ENCODE data around the gene DSCAM.

DNA sequence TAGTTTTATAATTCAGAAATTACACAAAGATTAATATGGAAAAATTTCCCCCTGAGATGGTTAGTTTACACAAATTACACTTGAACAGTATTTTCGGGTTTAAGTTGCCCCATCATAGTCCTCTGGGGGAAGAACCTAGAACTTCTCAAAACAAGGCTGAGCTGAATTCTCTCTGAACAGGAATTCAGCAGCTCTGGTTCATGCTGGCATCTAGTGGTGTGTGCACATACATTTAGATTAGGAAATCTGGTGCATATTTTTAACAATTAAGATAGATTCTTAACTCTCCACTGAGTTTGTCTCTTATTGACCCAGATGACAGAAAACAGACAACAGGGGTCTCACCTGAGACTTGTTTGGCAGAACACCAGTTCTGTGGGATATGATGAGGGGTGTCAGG is 410.7 kb downstream of the DSCAM start:
- no peak for TF ChIP-seq EZH2 (IDR thresholded peaks at IDR 0.05)
- TF ChIP-seq, protein P1, sequence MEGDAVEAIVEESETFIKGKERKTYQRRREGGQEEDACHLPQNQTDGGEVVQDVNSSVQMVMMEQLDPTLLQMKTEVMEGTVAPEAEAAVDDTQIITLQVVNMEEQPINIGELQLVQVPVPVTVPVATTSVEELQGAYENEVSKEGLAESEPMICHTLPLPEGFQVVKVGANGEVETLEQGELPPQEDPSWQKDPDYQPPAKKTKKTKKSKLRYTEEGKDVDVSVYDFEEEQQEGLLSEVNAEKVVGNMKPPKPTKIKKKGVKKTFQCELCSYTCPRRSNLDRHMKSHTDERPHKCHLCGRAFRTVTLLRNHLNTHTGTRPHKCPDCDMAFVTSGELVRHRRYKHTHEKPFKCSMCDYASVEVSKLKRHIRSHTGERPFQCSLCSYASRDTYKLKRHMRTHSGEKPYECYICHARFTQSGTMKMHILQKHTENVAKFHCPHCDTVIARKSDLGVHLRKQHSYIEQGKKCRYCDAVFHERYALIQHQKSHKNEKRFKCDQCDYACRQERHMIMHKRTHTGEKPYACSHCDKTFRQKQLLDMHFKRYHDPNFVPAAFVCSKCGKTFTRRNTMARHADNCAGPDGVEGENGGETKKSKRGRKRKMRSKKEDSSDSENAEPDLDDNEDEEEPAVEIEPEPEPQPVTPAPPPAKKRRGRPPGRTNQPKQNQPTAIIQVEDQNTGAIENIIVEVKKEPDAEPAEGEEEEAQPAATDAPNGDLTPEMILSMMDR (IDR thresholded peaks at IDR 0.05): no peak
- TF ChIP-seq EZH2phosphoT487 (IDR thresholded peaks at IDR 0.05): no peak
